K562 (cell line): Measurements from ENCODE around the gene DCAF7. TPM values are rescaled to one million over a fixed set of nuclear protein-coding genes. Genes with fewer than 3 reads are reported as not detected.
A peak's percentile ranks its signal among the peaks of the same experiment; 100 is the strongest.

Experiments used
- C11orf30 ChIP-seq: fragments of 450-650 bp; IDR thresholded peaks from 2 replicates; pipeline ENCODE4 v1.6.1; 2016; ENCODE audit warnings: low read depth, mild to moderate bottlenecking
- CC2D1A ChIP-seq: fragments of 450-650 bp; IDR thresholded peaks from 2 replicates; pipeline ENCODE4 v1.6.1; 2017; ENCODE audit warnings: mild to moderate bottlenecking
- DLX4 ChIP-seq: fragments of 250-450 bp; sonication (Bioruptor Pico); IDR thresholded peaks from 2 replicates; pipeline ENCODE4 v1.6.1; 2021; ENCODE audit warnings: mild to moderate bottlenecking
- E2F1 ChIP-seq: sonication (generic); formaldehyde crosslinking; IDR thresholded peaks from 2 replicates; pipeline ENCODE4 v1.8.1; 2023; ENCODE audit warnings: mild to moderate bottlenecking, missing genetic modification reagents, moderate library complexity
- FOSL1 ChIP-seq: fragments of 200-800 bp; sonication (Bioruptor generic); conservative IDR thresholded peaks from 2 replicates; pipeline ENCODE4 v1.6.1; 2016; ENCODE audit warnings: missing genetic modification characterization, missing compliant biosample characterization
- FOXP1 ChIP-seq: sonication (generic); formaldehyde crosslinking; IDR thresholded peaks from 2 replicates; pipeline ENCODE4 v1.8.0; 2022; ENCODE audit warnings: mild to moderate bottlenecking, missing genetic modification reagents
- GABPA ChIP-seq: fragments of 200-800 bp; sonication (Bioruptor generic); conservative IDR thresholded peaks from 2 replicates; pipeline ENCODE4 v1.6.1; 2016; ENCODE audit warnings: low read depth, missing genetic modification characterization, missing compliant biosample characterization
- JUND ChIP-seq, 2 experiments: IDR thresholded peaks; 2 replicates in 1 of 2; 3 replicates in 1 of 2; pipeline ENCODE4 v1.6.1; 2011; ENCODE audit warnings: borderline replicate concordance in 2 of 2, low read depth in 2 of 2, low read length in 2 of 2, improper control_type of control experiment in 1 of 2, missing biosample characterization in 1 of 2, missing genetic modification characterization in 1 of 2, missing genetic modification reagents in 1 of 2
- KDM1A ChIP-seq, 2 experiments: fragments of 450-650 bp; IDR thresholded peaks; 2 replicates each; pipeline ENCODE4 v1.6.1; 2016; ENCODE audit warnings: mild to moderate bottlenecking in 2 of 2
- MTA1 ChIP-seq: fragments of 450-650 bp; IDR thresholded peaks from 2 replicates; pipeline ENCODE4 v1.6.1; 2017; ENCODE audit warnings: borderline replicate concordance
- MTF1 ChIP-seq: fragments of 250-450 bp; sonication (Bioruptor Pico); IDR thresholded peaks from 2 replicates; pipeline ENCODE4 v1.9.0; 2021; ENCODE audit warnings: moderate library complexity, mild to moderate bottlenecking, inconsistent platforms, borderline replicate concordance
- PRDM10 ChIP-seq: fragments of 450-650 bp; IDR thresholded peaks from 2 replicates; pipeline ENCODE4 v1.6.1; 2018; ENCODE audit not compliant: partially characterized antibody
- PTRF ChIP-seq: fragments of 450-650 bp; IDR thresholded peaks from 2 replicates; pipeline ENCODE4 v1.6.1; 2016; ENCODE audit warnings: mild to moderate bottlenecking, missing genetic modification characterization, missing compliant biosample characterization
- SAP30 ChIP-seq: fragments of 200-600 bp; sonication (generic); IDR thresholded peaks from 2 replicates; pipeline ENCODE4 v1.6.1; 2012; ENCODE audit warnings: borderline replicate concordance, low read depth, mild to moderate bottlenecking, moderate library complexity, low read length, control low read depth, inconsistent platforms; ENCODE audit not compliant: insufficient read depth, poor library complexity, severe bottlenecking
- SETDB1 ChIP-seq: IDR thresholded peaks from one replicate; pipeline ENCODE4 v1.6.1; 2012; ENCODE audit warnings: low read length, control low read depth, inconsistent platforms
- SRSF3 ChIP-seq: fragments of 200-400 bp; formaldehyde crosslinking; IDR thresholded peaks from 2 replicates; pipeline ENCODE4 v1.6.1; 2016; ENCODE audit warnings: mild to moderate bottlenecking, low read length, moderate library complexity; ENCODE audit not compliant: insufficient read depth
- THRB ChIP-seq: fragments of 450-650 bp; formaldehyde crosslinking; conservative IDR thresholded peaks from 2 replicates; pipeline ENCODE4 v1.4.0; 2022; ENCODE audit warnings: mild to moderate bottlenecking, missing genetic modification characterization
- ZBTB26 ChIP-seq: fragments of 450-650 bp; formaldehyde crosslinking; IDR thresholded peaks from 2 replicates; pipeline ENCODE4 v1.4.0; 2022; ENCODE audit warnings: missing genetic modification characterization
- polyA plus RNA-seq, 8 experiments: library from polyadenylated mRNA; depleted of rRNA in 4 of 8; stranded (reverse) in 5 of 8; unstranded in 3 of 8; fragments of >200 nt; fragmentation: Nextera tagmentation in 2 of 8; fragmentation: Illumina TruSeq in 1 of 8; extraction: Ambion mirVana in 2 of 8; extraction: Trizol in 1 of 8; gene quantifications; 2 replicates each; pipeline versions ENCODE4 v1.2.1 to v1.2.3, GENCODE V29; 2011 to 2014; ENCODE audit warnings: inconsistent platforms in 1 of 8, missing spikeins in 1 of 8
- total RNA-seq, 7 experiments: library from RNA; depleted of rRNA in 6 of 7; stranded (reverse); fragments of >200 nt in 6 of 7; fragmentation: Illumina TruSeq in 2 of 7; extraction: Trizol in 2 of 7; gene quantifications; 2 replicates each; pipeline versions ENCODE4 v1.2.1 to v1.2.3, GENCODE V29; 2011 to 2021; ENCODE audit warnings: low replicate concordance in 1 of 7

The DCAF7 gene
- total and polyA plus RNA-seq, 9 of the 15 experiments (the other 6 are each of a cell fraction or from before 2014, with no cell fraction given): 30.8 to 123 (median 40.2) TPM

GRCh38 chr17:63621684-63622573 is 71.7 kb downstream of the DCAF7 start, which contains the start of gene MAP3K3 (continued):
- TF ChIP-seq PRDM10: peak; percentile 62
- no peak for TF ChIP-seq THRB (CRISPR knock-in tag)
- TF ChIP-seq ZBTB26 (CRISPR knock-in tag): no peak
- TF ChIP-seq MTF1 (CRISPR knock-in tag): no peak
- peak; percentile 16 for TF ChIP-seq SAP30
- TF ChIP-seq JUND (IDR thresholded peaks at IDR 0.05; ENCODE audit: borderline replicate concordance, low read depth, low read length): 0 out of 2 replicates have a peak, but pooled peaks have one; percentile 33
- no peak; the same call in 2 of the 3 replicates for TF ChIP-seq JUND (tag; IDR thresholded peaks at IDR 0.05; ENCODE audit: borderline replicate concordance, low read depth, low read length)
- no peak for TF ChIP-seq DLX4
- no peak for TF ChIP-seq SRSF3
- no peak for TF ChIP-seq FOSL1 (tag)
- TF ChIP-seq E2F1: 0 out of 2 replicates have a peak, but pooled peaks have one; percentile 53
- TF ChIP-seq KDM1A (IDR thresholded peaks at IDR 0.05): peak; percentile 92 to 95
- TF ChIP-seq GABPA (tag): peak; percentile 22
- 0 out of 2 replicates have a peak, but pooled peaks have one; percentile 33 for TF ChIP-seq FOXP1 (CRISPR knock-in tag)
- no peak for TF ChIP-seq CC2D1A
- TF ChIP-seq MTA1: no peak
- no peak for TF ChIP-seq SETDB1
- TF ChIP-seq C11orf30: no peak
- no peak for TF ChIP-seq PTRF (tag)
